HG02763 (cell line): ENCODE data around the gene MYLK.

ENCODE experiments used
- ATAC-seq: cut with Tn5 transposase; IDR thresholded peaks from one replicate; pipeline ENCODE4 v1.9.1; 2021; ENCODE audit warnings: mild to moderate bottlenecking, moderate library complexity; ENCODE audit not compliant: unreplicated experiment

The MYLK gene

GRCh38 chr3:123793425-123793824 lies 90.7 kb downstream of the MYLK start:
- no peak for ATAC-seq

GRCh38 chr3:123792473-123793201 lies 91.5 kb downstream of the MYLK start:
- no peak for ATAC-seq

DNA sequence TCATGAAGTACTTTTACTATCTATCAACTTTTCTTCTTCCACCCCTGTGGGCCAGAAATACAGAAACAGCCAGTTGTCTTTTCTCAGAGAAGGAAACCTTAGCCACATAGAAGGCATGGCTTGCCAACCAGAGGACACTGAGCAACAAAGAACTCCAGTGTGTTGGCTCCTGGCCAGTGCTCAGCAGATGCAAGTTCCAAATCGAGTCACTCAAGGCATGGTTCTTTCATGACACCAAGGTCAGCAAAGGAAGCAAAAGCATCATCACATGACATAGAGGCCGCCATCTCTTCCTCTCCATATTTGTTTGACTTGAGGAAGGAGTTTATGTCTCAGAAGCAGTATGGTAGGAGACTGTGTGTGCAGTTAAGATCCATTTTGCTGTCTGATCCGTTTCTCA lies 92.2 kb downstream of the MYLK start:
- ATAC-seq: no peak

DNA sequence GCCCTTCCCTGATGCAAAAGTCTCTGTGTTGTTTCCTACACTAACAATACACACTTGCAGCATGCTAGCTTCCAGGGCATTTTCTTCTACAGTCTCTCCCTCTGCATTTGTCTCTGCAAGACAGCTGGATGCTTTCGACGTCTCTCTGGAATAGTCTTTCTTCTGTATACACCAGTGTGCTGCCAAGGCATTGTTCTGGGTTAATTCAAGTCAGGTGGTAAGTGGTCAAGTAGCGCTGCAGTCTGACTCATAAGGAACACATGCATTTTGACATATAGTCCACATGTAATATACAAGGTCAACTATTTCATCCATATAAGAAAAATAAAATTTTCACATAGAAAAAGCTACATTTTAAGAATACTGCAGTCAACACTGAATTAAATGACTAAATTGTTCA lies 92.7 kb downstream of the MYLK start:
- no peak for ATAC-seq

DNA sequence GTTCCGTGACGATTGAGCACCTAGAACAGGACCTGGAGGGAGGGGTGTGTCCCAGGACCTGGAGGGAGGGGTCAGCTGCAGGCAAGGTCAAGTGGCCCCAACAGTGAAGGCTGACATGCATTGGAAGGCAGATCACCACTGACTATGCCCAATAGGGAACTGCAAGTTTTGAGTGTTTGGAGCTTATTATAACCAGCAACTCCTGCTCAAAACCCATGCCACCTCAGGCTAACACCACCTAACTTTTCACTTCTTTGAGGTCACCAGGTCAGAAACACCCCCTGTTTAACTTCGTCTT lies 93.1 kb downstream of the MYLK start:
- no peak for ATAC-seq

DNA sequence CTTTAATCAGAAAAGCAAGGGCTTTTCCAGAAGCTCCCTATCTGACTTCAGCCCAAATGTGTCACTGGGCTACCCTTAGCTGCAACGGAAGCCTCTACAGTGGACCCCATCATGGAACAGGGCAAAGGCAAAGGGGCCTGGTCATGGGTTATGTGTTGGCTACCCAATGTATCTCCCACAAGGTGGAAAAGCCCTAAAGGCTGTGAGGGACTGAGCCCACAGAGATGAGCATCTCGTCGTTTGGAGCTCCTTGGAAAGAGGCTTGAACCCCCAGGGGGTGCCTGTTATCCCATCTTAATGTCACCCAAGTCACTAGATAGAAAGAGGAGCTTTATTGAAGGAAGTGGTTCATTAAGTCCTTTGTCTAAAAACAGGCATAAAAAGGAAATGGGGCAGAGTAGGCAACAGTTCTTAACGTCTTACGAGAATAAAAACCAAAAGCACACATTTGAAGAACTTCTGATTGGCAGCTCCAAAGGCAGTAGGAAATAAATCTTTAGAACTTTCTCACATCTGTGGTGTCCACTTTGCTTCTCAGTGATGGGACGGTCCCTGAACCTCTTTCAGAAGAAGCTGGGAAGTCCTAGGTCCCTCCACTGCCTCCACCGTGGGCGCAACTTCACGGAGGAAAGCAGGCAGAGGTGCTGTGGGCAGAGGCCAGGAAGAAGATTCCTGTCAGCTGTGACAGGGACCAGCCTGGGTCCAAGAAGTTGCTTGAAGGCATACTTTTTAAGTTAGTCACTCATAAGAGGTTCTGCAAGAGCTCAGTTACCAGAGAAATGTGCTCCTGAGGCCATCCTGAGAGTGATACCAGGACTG lies 93.7 kb downstream of the MYLK start:
- ATAC-seq: no peak

DNA sequence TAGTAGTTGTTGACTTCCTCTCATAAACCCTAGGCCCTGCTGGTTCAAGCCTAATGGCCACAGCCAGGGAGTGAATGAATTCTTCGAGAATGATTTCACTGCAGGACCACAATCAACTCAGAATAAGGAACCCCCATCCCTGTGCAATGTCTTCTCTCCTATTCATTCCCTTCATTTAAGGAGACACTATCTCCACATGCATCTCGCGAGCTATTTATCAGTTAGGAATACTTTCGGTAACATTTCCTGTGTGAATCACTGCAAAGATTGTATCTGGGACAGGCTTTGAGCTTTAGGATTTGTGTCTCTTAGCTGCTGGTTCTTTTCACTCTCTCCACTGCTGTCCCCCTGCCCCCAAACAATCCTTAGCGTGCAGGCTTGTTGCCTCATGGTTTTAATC lies 94.4 kb downstream of the MYLK start:
- no peak for ATAC-seq

DNA sequence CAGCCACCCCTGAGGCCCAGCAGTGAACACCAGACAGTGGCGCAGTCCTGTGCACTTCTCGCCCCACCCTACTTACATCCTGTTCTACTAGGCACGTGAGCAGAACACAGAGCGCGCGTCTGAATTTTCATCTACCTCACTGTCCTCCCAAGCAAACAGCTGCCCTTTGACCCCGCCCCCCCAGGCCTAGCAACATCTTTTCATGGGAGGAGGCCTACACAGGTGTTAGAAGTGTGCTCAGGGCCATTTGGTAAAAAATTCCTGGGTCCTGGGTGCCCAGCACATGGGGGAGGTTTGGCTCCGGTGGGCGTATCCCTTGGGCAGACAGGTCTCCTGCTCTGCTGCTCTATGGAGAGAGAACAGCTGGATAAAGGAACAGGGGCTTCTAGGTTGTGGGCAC lies 95.0 kb downstream of the MYLK start:
- ATAC-seq: no peak

- ATAC-seq: no peak
These were observed 95.4 kb downstream of the MYLK start for GRCh38 chr3:123788710-123789109.

DNA sequence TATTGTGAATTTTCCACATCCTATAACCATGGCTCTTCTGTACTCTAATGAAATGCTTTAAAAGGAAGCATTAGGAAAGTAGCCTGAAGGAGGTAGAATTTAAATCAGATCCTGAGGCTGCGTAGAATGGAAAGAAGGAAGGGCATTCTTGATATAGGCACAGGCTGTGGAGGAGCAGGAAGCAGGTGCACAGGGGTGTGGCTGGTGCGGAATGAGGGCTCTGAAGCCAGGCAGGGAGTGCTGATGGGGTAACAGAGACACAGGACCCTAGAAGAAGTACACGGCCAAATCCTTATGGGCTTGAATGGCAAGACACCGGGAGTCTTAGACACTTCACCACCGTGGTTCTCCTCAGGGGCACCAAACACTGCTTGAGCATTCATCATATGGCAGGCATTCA lies 97.0 kb downstream of the MYLK start:
- no peak for ATAC-seq

DNA sequence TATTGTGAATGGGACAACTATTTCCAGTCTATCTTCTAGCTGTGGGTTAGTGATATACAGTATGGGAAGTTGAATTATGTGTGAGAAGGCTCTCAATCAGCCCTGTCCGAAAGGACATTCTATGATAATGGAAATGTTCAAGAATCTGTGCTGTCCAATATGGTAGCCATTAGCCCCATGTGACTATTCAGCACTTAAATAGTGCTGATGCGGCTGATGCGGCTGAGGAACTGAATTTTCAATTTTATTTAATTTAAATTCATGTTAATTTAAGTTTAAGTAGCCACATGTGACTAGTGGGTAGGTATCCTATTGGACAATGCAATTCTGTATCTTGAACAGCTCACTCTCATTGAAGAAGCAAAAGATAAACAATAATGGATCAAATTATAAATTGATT lies 98.5 kb downstream of the MYLK start:
- ATAC-seq: no peak

- ATAC-seq: no peak
These were observed 100.3 kb downstream of the MYLK start for GRCh38 chr3:123783811-123784210.

- ATAC-seq: no peak
These were observed 101.0 kb downstream of the MYLK start for GRCh38 chr3:123783050-123783689.

DNA sequence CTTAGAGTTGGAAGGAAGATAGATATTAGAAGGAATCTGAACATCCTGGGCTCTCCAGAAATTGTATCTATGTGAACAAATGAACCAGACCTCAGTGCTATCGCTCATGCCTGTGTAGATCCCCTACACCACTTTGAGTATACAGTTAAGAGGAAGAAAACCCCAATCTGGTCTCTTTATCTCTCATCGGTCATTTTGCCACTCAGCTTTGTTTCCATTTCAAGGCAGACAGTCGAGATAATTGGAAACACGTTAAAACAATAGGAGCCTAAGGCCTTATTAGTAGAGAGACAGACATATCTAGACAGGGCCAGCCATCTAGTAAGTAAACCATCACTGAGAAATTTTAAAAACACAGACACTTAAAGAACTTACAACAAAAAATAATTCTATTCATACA lies 101.6 kb downstream of the MYLK start:
- ATAC-seq: no peak

- ATAC-seq: no peak
These were observed 102.4 kb downstream of the MYLK start for GRCh38 chr3:123781571-123782275.

DNA sequence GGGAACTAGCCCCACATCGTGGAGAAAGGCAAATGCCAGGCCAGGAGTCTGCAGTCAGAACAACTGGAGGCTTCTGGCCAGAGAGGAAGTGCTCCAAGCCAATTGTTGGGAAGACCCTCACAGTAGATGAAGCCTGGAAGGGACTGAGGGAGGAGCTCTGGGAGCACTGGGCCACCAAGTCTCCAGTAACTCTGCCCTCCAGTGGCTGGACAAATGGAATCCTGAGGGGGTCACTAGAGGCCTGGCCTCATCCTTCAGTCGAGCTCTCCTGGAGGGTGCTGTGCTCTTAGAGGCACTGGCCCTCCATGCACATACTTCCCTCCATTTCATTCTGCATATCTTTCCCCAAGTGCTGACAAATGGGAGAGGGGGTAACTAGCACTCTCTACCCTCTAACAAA lies 103.0 kb downstream of the MYLK start:
- no peak for ATAC-seq

GRCh38 chr3:123780656-123781055 lies 103.5 kb downstream of the MYLK start:
- no peak for ATAC-seq

- no peak for ATAC-seq
These were observed 104.4 kb downstream of the MYLK start for GRCh38 chr3:123779655-123780231.

- ATAC-seq: no peak
These were observed 105.0 kb downstream of the MYLK start for GRCh38 chr3:123778991-123779622.

DNA sequence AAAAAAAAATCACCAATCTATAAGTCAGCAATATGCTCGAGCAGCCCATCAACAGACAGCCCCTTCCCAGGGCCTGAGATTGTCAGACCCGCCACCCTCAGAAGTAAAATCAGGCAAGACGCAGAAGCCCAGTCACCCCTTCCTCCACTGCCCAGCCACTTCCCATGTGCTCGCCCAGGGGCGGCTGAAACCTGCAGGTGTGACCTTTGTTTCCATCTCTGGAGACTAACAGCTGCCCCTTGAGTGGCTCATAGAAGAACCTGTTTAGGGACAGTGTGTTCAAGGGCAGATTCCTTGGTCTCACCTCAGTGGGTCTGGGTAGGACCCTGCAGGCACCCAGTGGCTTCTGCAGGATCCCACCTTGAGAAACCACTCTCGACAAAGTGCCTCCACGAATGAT lies 105.6 kb downstream of the MYLK start:
- ATAC-seq: no peak
